ENCODE results near the gene UFD1. TPM values are rescaled to one million over a fixed set of nuclear protein-coding genes. Genes with fewer than 3 reads are reported as not detected.

Gene UFD1
- total and polyA plus RNA-seq, 9 of the 15 experiments (the other 6 are each of a cell fraction or from before 2014, with no cell fraction given): 238 to 645 (median 363) TPM

GRCh38 chr22:19401483-19401882 is 77.5 kb downstream of the UFD1 start (continued):
- TF ChIP-seq EGR1 (conservative IDR thresholded peaks at IDR 0.05) (no peak), TEAD2 (tag; IDR thresholded peaks at IDR 0.05) (no peak), PTBP1 (IDR thresholded peaks at IDR 0.05; ENCODE audit: low read depth, low read length) (no peak), SP1 (CRISPR knock-in tag; IDR thresholded peaks at IDR 0.05) (peak; percentile 51; the same call in 1 of the 2 replicates), HNRNPH1 (optimal IDR thresholded peaks at IDR 0.05; ENCODE audit: low read depth, low read length) (no peak), PTRF (tag; IDR thresholded peaks at IDR 0.05) (no peak), ZKSCAN3 (CRISPR knock-in tag; IDR thresholded peaks at IDR 0.05) (no peak), RBM22 (IDR thresholded peaks at IDR 0.05; ENCODE audit: low read depth, low read length, poor library complexity, severe bottlenecking) (no peak), ZNF41 (CRISPR knock-in tag; conservative IDR thresholded peaks at IDR 0.05) (no peak), HDAC6 (IDR thresholded peaks at IDR 0.05; ENCODE audit: low read depth, low read length) (peak; percentile 26; the same call in 1 of the 2 replicates), ASH1L (IDR thresholded peaks at IDR 0.05; ENCODE audit: borderline replicate concordance, low read depth, partially characterized antibody) (no peak), SRSF7 (optimal IDR thresholded peaks at IDR 0.05; ENCODE audit: low read depth, low read length) (no peak), ZFP1 (CRISPR knock-in tag; IDR thresholded peaks at IDR 0.05) (no peak), SIX5 (IDR thresholded peaks at IDR 0.05; ENCODE audit: borderline replicate concordance in 1 of 2, insufficient read depth in 1 of 2, low read depth in 1 of 2, low read length in 2 of 2) (no peak), CREBBP (IDR thresholded peaks at IDR 0.05; ENCODE audit: low read depth, low read length) (peak; percentile 71), ZNF3 (CRISPR knock-in tag; IDR thresholded peaks at IDR 0.05) (no peak), ZNF12 (CRISPR knock-in tag; IDR thresholded peaks at IDR 0.05) (no peak), ZNF512 (tag; IDR thresholded peaks at IDR 0.05) (no peak), DNMT1 (IDR thresholded peaks at IDR 0.05) (no peak), ELF2 (CRISPR knock-in tag; IDR thresholded peaks at IDR 0.05) (no peak), NCOA6 (IDR thresholded peaks at IDR 0.05) (no peak), ZC3H4 (CRISPR knock-in tag; IDR thresholded peaks at IDR 0.05; ENCODE audit: borderline replicate concordance) (no peak)
- TF ChIP-seq, protein P1, sequence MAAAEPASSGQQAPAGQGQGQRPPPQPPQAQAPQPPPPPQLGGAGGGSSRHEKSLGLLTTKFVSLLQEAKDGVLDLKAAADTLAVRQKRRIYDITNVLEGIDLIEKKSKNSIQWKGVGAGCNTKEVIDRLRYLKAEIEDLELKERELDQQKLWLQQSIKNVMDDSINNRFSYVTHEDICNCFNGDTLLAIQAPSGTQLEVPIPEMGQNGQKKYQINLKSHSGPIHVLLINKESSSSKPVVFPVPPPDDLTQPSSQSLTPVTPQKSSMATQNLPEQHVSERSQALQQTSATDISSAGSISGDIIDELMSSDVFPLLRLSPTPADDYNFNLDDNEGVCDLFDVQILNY (CRISPR knock-in tag; IDR thresholded peaks at IDR 0.05): peak; percentile 83; the same call in 1 of the 2 replicates
- TF ChIP-seq, protein P2, sequence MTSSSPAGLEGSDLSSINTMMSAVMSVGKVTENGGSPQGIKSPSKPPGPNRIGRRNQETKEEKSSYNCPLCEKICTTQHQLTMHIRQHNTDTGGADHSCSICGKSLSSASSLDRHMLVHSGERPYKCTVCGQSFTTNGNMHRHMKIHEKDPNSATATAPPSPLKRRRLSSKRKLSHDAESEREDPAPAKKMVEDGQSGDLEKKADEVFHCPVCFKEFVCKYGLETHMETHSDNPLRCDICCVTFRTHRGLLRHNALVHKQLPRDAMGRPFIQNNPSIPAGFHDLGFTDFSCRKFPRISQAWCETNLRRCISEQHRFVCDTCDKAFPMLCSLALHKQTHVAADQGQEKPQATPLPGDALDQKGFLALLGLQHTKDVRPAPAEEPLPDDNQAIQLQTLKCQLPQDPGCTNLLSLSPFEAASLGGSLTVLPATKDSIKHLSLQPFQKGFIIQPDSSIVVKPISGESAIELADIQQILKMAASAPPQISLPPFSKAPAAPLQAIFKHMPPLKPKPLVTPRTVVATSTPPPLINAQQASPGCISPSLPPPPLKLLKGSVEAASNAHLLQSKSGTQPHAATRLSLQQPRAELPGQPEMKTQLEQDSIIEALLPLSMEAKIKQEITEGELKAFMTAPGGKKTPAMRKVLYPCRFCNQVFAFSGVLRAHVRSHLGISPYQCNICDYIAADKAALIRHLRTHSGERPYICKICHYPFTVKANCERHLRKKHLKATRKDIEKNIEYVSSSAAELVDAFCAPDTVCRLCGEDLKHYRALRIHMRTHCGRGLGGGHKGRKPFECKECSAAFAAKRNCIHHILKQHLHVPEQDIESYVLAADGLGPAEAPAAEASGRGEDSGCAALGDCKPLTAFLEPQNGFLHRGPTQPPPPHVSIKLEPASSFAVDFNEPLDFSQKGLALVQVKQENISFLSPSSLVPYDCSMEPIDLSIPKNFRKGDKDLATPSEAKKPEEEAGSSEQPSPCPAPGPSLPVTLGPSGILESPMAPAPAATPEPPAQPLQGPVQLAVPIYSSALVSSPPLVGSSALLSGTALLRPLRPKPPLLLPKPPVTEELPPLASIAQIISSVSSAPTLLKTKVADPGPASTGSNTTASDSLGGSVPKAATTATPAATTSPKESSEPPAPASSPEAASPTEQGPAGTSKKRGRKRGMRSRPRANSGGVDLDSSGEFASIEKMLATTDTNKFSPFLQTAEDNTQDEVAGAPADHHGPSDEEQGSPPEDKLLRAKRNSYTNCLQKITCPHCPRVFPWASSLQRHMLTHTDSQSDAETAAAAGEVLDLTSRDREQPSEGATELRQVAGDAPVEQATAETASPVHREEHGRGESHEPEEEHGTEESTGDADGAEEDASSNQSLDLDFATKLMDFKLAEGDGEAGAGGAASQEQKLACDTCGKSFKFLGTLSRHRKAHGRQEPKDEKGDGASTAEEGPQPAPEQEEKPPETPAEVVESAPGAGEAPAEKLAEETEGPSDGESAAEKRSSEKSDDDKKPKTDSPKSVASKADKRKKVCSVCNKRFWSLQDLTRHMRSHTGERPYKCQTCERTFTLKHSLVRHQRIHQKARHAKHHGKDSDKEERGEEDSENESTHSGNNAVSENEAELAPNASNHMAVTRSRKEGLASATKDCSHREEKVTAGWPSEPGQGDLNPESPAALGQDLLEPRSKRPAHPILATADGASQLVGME (CRISPR knock-in tag; IDR thresholded peaks at IDR 0.05): no peak
